GM12872 (cell line): ENCODE results near the gene GADD45GIP1.

ENCODE experiments used
- TF ChIP-seq, protein P1 (sequence below): IDR thresholded peaks from 3 replicates; pipeline ENCODE4 v1.5.1; 2011; ENCODE audit warnings: low read depth, mild to moderate bottlenecking, low read length, moderate library complexity; ENCODE audit not compliant: insufficient read depth

Gene GADD45GIP1

DNA sequence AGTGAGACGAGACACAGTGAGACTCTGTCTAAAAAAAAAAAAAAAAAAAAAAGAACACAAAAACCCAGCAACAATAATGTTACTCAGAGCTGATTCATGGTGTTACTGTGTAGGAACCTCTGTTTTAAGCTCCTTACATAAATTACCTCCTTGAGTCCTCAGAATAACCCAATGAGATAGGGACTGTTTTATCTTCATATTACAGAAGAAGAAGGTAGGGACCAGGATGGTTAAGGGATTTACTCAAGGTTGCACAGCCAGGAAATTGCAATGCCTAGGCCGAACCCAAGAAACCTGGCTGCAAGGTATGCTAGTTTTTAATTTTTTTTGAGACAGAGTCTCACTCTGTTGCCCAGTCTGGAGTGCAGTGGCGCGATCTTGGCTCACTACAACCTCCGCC is 10.9 kb upstream of the GADD45GIP1 start:
- TF ChIP-seq, protein P1, sequence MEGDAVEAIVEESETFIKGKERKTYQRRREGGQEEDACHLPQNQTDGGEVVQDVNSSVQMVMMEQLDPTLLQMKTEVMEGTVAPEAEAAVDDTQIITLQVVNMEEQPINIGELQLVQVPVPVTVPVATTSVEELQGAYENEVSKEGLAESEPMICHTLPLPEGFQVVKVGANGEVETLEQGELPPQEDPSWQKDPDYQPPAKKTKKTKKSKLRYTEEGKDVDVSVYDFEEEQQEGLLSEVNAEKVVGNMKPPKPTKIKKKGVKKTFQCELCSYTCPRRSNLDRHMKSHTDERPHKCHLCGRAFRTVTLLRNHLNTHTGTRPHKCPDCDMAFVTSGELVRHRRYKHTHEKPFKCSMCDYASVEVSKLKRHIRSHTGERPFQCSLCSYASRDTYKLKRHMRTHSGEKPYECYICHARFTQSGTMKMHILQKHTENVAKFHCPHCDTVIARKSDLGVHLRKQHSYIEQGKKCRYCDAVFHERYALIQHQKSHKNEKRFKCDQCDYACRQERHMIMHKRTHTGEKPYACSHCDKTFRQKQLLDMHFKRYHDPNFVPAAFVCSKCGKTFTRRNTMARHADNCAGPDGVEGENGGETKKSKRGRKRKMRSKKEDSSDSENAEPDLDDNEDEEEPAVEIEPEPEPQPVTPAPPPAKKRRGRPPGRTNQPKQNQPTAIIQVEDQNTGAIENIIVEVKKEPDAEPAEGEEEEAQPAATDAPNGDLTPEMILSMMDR, result no peak

GRCh38 chr19:12965812-12966135 is 8.8 kb upstream of the GADD45GIP1 start:
- TF ChIP-seq, protein P1, result no peak

- TF ChIP-seq, protein P1, result peak; percentile 93
Observed at GRCh38 chr19:12965017-12965811, 8.2 kb upstream of the GADD45GIP1 start.

GRCh38 chr19:12959481-12959880 is 2.5 kb upstream of the GADD45GIP1 start:
- TF ChIP-seq, protein P1, result no peak

DNA sequence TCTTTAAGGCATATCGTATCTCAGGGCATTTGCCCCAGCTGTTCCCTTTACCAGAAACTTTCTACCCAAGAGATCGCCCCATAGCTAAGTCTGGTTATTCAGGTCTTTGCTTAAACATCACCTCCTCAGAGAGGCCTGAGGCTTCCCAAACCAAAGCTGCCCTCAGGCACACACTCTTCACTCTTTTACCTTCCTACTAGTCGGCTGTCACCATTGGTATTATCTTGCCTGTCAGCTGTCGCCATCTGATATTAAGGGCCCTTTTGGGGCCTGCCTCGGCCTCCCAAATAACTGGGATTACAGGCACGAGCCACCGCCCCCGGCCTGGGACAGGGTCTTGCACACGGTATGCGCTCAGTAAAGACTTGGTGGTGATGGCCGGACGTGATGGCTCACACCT is 1.0 kb downstream of the GADD45GIP1 start:
- TF ChIP-seq, protein P1, result no peak

DNA sequence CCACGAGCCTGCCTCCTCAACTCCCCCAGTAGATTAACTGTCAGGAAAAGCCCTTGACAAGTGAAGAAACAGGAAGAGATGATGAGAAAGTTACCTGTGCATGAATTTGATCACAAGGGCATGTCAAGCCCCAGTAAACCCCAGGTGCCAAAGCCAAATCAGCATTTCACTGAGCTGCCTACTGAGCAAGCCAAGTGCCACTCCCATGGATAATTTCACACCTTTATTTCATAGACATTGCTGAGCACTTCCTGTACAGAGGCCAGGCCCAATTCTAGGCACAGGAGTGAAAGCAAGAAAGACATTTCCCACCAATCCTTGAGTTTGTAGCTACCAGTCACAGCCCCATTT is 2.4 kb downstream of the GADD45GIP1 start:
- TF ChIP-seq, protein P1, result no peak

- TF ChIP-seq, protein P1, result no peak
Observed at GRCh38 chr19:12953799-12954611, 3.0 kb downstream of the GADD45GIP1 start.
